GM06990 (cell line): ENCODE measurements around the gene GRID2.

Experiments used
- DNase-seq: peaks from one replicate; pipeline ENCODE4 v3.0.0-alpha.2; 2011; ENCODE audit not compliant: insufficient read length; ENCODE audit errors: extremely low read depth
- H3K27me3 ChIP-seq: replicated peaks from 2 replicates; pipeline ENCODE4 v1.6.0; 2011; ENCODE audit warnings: low read length; ENCODE audit not compliant: control insufficient read depth, insufficient read depth
- H3K36me3 ChIP-seq: 2 replicates; pipeline ENCODE4 v1.5.1; 2011; ENCODE audit warnings: low read length; ENCODE audit not compliant: control insufficient read depth, insufficient read depth
- H3K4me3 ChIP-seq: replicated peaks from 2 replicates; pipeline ENCODE4 v1.5.1; 2011; ENCODE audit warnings: low read depth, mild to moderate bottlenecking, control low read depth, low read length
- TF ChIP-seq, protein P1 (sequence below): IDR thresholded peaks from 2 replicates; pipeline ENCODE4 v1.5.1; 2011; ENCODE audit warnings: low read length, control low read depth, mild to moderate bottlenecking, inconsistent platforms; ENCODE audit not compliant: insufficient read depth, poor library complexity, severe bottlenecking

Gene GRID2

GRCh38 chr4:93116624-93117023 lies 812.9 kb downstream of the GRID2 start:
- Histone ChIP-seq H3K4me3 (no peak overlapping the region), H3K36me3 (no peaks in the 10 kb centered on the region), H3K27me3 (no peaks in the 10 kb centered on the region)
- DNase-seq: no peak
- TF ChIP-seq, protein P1, sequence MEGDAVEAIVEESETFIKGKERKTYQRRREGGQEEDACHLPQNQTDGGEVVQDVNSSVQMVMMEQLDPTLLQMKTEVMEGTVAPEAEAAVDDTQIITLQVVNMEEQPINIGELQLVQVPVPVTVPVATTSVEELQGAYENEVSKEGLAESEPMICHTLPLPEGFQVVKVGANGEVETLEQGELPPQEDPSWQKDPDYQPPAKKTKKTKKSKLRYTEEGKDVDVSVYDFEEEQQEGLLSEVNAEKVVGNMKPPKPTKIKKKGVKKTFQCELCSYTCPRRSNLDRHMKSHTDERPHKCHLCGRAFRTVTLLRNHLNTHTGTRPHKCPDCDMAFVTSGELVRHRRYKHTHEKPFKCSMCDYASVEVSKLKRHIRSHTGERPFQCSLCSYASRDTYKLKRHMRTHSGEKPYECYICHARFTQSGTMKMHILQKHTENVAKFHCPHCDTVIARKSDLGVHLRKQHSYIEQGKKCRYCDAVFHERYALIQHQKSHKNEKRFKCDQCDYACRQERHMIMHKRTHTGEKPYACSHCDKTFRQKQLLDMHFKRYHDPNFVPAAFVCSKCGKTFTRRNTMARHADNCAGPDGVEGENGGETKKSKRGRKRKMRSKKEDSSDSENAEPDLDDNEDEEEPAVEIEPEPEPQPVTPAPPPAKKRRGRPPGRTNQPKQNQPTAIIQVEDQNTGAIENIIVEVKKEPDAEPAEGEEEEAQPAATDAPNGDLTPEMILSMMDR: no peak

DNA sequence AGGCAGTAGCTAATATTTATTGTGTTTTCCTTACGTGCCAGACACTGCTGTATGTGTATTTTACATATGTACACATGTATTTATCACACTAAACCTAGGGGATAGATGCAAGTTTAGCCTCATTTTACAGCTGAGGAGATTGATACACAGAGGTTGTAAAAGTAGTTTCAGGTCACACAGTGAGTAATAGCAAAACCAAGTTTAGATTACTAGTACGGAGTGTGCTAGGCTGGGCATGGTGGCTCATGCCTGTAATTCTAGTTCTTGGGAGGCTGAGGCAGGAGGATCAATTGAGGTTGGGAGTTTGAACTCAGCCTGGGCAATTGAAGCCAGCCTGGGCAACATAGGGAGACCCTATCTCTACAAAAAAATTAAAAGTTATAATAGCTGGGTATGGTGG lies 823.7 kb downstream of the GRID2 start:
- H3K4me3 ChIP-seq: no peak overlapping the region
- H3K36me3 ChIP-seq: no peaks in the 10 kb centered on the region

DNA sequence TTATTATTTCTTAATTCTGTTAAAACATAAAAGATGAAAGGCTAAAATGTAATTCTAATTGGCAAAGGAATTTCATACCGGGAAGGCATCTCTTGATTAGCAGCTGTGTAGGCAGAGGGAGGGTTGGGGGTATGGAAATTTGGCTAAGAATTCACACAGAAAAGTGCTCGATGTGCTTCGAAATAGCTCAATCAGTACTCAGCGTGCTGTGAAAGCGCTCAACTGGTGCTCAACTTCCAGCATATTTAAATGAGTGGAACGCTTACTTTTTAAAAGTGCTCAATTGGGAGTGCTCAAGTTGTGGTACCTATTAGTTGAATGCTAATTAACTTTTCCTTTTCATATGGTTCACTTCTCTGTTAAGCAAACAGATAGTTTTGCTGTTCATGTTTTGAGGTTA lies 828.9 kb downstream of the GRID2 start:
- Histone ChIP-seq H3K4me3 (no peak overlapping the region), H3K36me3 (no peaks in the 10 kb centered on the region), H3K27me3 (no peaks in the 10 kb centered on the region)
- DNase-seq: no peak
- TF ChIP-seq, protein P1: no peak

More for the DNA sequence above, 823.7 kb downstream of the GRID2 start:
- TF ChIP-seq, protein P1: no peak
- DNase-seq: no peak
- no peaks in the 10 kb centered on the region for H3K27me3 ChIP-seq

DNA sequence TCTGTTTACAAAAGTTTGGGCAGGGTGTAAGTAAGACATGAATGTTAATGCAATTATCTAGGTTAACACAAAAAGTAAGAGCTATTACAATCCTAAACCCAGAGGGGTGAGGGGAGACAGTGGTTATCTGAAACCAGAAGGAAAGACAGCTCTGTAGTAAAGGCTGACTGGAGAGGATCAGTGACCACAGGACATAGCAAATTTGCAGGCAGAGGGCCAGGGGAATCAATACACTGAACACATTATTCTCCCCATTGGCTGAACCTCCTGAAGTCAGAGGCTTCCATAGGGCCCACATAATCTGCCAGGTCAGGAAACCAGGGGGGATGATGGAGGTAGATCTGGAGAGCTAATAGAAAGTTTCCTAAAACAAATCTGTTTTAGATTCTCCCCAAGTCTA lies 835.4 kb downstream of the GRID2 start:
- DNase-seq: no peak
- TF ChIP-seq, protein P1: no peak
- H3K27me3 ChIP-seq: no peaks in the 10 kb centered on the region
- H3K4me3 ChIP-seq: no peak overlapping the region
- H3K36me3 ChIP-seq: no peaks in the 10 kb centered on the region

DNA sequence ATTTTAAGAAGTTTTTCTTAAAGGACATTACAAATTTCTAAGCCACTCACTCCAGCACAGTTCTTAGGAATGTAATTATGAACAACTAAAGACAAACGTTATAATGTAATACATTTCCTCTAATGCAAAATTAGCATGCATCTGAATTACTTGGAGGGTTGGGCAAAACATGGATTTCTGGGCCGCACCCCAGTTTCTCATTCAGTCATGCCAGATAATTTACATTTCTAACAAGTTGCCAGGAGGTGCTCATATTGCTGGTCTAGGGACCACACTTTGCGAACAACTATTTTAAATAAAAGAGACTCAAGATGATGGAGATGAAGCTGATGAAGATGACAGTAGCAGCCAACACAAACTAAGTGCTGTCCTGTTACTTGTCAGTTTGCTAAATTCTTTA lies 840.1 kb downstream of the GRID2 start:
- DNase-seq: no peak
- Histone ChIP-seq H3K4me3 (no peak overlapping the region), H3K27me3 (no peaks in the 10 kb centered on the region), H3K36me3 (no peaks in the 10 kb centered on the region)
- TF ChIP-seq, protein P1: no peak

DNA sequence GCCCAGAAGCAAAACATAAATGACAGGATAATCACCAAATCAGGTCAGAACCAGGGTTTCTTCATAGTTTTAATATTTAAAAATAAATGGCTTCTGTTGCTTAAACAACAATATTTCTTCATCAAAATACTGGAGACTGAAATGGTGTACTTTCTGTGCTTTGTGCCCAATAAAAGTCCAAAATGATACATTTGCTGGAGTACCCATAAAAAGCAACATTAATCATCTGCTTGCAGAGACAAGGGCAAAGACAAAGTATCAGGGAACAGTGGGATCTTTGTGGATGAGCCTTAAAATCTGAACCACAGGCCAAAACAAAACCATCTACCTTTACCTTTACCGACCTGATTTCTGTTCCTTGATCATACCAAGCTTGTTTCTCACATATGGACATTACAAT lies 840.9 kb downstream of the GRID2 start:
- DNase-seq: no peak
- H3K4me3 ChIP-seq: no peak overlapping the region
- no peaks in the 10 kb centered on the region for H3K27me3 ChIP-seq
- H3K36me3 ChIP-seq: no peaks in the 10 kb centered on the region
- TF ChIP-seq, protein P1: no peak
